HG03432 (cell line): ENCODE results near the gene LSM12.
"Not testable (repeated sequence)": the region's sequence is repeated elsewhere in the genome, so short reads cannot be mapped to it uniquely, and the experiment has no call there.

Experiments
- ATAC-seq: cut with Tn5 transposase; IDR thresholded peaks from one replicate; pipeline ENCODE4 v1.9.1; 2021; ENCODE audit warnings: mild to moderate bottlenecking, moderate library complexity; ENCODE audit not compliant: unreplicated experiment

Gene LSM12

DNA sequence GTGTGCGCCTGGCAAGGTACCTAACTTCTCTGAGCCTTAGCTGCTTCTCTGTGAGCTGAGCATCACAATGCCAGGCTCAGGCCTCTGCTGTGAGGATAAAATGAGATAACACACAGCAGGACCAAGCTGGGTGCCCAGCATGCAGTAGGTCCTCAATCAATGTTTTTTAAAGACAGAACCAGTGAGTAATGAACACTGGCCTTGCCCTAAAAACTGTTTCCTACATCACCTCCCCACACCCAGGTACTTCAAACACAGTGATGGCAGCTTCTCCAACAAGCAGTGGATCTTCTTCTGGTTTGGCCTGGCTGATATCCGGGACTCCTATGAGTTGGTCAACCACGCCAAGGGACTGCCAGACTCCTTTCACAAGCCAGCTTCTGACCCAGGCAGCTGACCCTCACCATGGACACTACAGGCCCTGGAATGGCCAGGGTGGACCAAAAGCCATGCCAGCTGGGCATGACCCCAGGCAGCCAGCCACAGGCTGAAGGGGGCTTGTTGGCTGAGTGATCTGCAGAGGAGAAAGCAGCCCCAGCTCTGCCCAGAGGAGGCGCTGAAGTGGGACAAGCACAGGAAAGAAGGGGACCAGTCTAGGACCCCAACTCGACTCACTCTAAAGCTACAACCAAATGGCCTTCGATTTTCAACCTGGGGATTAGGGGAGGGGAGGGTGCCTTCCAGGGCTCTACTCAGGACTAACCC is 58.1 kb downstream of the LSM12 start:
- no peak for ATAC-seq

DNA sequence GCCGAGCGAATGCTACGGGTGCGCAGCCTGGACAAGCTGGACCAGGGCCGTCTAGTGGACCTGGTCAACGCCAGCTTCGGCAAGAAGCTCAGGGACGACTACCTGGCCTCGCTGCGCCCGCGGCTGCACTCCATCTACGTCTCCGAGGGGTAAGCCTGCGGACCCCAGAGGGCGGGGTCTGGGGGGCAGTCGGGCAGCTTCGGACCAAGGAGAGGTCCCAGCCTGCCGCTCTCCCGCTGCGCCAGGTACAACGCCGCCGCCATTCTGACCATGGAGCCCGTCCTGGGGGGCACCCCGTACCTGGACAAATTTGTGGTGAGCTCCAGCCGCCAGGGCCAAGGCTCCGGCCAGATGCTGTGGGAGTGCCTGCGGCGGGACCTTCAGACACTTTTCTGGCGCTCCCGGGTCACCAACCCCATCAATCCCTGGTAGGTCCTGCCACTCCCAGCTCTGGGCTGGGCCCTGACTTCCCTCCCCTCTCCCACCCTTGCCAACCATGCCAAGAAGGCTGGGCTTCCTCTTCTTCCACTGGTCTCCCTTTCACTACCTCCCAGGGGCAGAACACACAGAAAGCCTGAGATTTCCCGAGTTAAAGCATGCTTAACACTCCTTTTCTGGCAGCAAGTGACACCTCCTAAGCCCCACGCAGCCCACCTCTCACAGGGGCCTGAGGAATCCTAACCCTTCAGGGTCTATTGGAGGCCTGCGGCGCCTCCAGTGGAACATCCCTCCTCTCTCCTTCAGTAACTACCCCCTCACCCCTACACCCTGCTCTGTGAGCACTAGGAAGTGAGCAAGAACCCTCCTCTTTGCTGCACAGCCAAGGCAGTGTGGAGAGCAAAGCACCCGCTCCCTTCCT is 58.9 kb downstream of the LSM12 start:
- no peak for ATAC-seq

DNA sequence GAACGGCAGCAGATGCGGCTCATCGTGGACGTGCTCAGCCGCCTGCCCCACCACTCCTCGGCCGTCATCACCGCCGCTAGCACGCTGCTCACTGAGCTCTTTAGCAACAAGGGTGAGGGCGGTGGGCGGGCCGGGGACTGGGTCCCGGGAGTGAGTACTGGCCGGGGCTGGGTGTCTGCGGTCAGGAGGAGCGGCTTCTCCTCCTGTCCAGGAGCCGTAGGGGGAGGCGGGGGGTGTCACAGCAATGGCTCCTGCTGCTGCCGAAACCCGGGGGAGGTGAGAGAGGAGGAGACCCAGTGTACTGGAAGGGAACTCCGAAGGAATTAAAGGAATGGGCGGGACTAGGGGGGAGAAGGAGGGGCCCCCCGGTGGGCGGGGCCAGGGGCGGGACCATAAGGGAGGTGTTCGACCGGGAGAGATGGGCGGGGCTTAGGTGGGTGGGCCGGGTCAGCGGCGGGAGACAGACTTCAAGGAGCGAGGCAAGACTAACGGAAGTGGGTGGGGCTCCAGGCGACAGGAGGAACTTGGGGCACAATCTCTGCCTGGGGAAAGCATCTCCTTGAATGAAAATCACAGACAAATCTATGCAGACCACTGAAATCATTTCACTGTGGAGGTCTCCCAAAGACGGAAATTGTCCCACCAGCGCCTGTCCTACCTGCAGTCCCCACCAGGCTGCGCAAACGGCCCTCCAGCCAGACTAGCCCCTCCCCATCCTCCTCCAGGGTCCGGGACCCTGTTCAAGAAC is 59.7 kb downstream of the LSM12 start:
- ATAC-seq: peak; percentile 58

DNA sequence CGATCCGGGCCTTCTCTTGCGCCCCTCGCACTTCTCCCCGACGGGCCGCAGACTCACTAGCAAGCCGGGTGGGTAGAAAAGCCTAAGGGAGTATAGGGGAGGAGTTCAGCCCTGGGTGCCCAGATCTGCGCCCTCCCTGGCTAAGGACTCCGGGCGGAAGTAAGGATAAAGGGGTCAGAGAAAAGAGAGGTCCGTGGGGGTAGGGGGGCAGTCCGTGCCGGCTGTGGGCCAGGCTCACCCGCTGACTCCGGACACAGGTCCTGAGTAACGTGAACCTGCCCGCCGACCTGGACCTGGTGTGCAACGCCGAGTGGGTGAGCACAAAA is 60.2 kb downstream of the LSM12 start:
- ATAC-seq: no peak

DNA sequence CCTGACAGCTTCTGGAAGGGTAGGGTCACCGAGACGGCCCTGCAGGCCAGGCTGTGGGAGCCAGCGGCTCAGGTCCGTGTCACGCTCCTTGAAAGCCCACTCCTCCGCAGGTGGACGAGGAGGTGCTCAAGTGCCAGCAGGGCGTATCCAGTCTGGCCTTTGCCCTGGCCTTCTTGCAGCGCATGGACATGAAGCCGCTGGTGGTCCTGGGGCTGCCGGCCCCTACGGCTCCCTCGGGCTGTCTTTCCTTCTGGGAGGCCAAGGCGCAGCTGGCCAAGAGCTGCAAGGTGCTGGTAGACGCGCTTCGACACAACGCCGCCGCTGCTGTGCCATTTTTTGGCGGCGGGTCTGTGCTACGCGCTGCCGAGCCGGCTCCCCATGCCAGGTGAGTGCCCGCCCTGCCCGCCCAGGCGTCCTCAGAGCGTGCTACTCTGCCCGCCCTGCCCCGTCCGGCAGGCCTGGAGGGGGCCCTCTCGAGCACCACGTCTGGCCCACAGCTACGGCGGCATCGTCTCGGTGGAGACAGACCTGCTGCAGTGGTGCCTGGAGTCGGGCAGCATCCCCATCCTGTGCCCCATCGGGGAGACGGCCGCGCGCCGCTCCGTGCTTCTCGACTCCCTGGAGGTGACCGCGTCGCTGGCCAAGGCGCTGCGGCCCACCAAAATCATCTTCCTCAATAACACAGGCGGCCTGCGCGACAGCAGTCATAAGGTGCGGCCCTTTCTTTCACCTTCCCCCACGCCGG is 60.8 kb downstream of the LSM12 start:
- ATAC-seq: no peak

DNA sequence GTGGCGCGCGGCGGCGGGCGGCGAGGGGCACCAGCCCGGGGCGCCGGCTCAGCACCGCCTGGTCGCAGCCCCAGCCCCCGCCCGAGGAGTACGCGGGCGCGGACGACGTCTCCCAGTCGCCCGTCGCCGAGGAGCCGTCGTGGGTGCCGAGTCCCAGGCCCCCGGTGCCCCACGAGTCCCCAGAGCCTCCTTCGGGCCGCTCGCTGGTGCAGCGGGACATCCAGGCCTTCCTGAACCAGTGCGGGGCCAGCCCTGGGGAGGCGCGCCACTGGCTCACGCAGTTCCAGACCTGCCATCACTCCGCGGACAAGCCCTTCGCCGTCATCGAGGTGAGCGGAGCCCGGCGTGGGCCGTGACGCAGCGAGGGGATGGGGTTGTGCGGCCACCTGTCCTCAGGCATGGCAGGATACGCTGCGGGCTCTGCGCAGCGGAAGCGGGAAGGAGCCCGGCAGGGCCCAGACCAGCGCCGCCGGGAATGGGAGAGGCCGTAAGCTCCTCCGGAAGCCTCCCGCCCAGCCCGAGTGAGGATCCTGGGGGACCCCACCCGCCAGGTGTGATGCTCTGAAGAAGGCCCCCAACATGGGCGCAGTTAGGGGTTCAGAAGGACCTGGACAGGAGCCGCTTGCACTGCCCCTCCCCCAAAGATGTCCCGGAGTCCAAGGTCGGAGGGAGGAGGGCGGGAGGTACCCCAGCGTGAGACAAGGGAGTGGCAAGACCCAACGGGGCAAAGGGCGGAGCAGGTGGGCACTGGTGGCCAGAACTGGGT is 61.5 kb downstream of the LSM12 start:
- ATAC-seq: no peak

DNA sequence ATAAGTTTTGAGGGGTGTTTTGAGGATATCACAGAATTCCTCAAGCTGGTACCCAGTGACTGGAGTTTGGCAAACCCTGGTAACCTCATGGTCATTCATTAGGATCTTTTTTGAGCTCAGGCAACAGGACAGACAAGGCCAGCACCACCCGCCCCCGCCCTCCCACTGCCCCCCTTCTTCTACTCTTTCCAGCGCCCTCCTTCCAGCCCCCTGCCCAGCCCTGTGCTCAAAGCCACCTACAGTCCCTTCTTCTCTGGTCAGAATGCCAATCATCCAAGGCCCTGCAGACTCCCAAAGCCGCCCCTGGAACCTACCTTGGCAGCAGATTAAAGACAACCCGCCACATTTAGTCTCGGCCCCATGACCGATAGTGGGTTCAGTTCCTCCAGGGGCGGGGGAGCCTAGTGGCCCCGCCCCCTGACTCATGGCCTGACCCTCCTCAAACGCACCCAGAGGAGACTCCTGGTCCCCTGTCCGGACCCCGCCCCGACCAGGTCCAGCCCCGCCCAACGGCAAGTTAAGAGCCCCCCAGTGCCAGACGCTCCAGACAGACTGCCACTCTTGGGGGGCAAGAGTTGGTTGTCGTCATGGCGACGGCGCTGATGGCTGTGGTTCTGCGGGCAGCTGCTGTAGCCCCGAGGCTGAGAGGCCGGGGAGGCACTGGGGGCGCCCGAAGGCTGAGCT is 62.3 kb downstream of the LSM12 start, which contains the start of gene NAGS:
Gene NAGS, plus strand, starts transcription at position 546 of the 684 bp plus-strand sequence. Its CDS starts 42 bp downstream, at position 588.
- no peak for ATAC-seq

DNA sequence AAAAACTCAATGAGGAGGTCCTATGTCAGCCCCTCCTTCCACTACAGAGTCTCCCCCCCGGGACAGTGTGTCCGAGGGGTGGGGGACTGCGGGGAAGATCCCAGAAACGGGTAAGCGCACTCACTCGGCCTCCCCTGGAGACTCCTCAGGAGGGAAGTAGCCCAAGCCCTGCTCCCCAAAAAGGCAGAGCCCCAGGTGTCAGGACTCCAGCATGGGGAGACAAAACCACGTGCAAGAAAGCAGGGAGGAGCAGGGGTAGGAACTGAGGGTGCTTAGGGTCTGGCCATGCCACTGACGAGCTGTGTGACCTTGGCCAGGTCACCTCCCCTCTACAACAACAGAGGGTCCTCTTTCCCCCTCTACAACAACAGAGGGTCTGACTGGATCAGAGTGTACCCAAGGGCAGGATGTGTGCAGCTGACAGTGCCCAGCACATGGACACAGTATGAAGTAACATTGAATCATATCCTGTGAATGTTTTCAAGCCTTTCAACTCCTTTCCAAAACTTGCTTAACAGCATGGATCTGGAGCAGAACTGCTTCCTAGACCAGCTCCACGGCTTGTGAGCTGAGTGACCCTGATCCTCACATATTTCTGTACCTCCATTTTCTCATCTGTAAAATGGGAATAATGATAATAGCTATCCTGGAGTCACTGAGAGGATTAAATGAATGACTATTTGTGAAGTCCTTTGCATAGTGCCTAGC is 64.2 kb downstream of the LSM12 start:
- ATAC-seq: no peak

DNA sequence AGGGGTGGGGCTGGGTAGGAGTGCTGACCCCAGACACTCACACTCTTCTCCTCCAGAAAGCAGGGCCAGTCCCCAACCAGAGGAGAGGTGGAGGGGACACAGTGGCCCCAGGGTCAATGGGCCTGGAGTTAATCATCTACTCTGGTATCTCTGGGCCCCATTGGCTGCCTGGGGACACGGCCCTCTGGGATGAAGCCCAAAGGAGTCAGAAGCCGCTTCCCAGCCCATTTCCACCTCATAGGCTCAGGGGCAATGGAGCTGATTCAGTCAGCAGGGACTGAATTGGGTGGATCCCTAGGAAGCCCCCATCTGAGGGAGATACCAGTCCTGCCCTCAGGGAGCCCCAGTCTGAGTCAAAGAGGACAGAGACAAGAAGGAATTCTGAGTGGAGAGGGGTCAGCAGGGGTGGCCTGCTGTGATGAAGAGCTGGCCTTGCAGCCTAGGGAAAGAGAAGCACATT is 65.0 kb downstream of the LSM12 start:
- ATAC-seq: no peak

DNA sequence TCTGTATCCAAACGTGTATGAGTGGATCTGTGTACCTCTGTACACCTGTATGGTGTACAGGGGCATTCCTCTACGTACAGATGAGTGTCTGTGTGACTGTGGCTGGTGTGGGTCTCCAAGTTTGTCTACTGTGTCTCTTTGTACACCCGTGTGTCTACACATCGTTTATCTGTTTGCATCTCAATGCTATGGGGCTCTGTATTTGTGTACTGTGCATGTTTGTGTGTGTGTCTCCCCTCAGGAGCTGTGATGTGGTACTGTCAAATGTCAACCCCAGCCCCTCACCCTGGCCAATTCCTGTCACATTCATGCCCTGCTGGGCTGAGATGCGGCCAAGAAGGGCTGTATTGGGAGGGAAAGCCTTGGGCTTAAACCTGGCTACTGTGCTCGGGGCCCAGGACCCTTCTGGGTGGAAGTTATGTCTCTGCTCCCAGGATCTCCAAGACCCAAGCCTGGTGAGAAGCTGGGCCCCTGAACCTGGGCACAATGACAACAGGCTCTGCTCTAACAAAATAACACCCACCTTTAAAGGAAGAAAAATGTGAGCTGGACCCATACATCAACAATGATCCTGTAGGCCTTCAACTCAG is 65.5 kb downstream of the LSM12 start:
- ATAC-seq: no peak

DNA sequence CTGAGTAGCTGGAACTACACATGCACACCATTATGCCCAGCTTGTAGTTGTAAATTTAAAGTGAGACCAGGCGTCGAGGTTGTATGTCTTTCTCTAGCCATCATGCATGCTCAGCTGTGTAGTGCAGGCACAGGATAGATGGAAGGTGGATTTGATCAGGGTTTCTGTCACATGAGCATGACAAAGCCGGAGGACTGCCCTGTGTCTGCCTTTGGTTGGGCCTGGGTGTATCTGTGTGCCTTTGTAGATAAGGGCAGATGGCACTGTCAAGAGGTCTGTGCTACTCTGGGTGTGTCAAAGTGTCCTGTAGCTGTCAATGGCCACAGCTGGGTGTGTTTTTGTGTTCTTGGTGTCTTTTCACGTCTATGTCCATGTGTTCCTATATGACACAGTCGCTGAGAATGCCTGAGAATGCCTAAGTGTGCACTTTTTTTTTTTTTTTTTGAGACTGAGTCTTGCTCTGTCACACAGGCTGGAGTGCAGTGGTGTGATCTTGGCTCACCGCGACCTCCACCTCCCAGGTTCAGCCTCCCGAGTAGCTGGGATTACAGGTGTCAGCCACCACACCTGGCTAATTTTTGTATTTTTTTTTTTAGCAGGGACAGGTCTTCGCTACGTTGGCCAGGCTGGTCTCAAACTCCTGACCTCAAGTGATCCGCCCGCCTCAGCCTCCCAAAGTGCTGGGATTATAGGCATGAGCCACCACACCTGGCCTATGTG is 66.2 kb downstream of the LSM12 start:
- ATAC-seq: no peak

DNA sequence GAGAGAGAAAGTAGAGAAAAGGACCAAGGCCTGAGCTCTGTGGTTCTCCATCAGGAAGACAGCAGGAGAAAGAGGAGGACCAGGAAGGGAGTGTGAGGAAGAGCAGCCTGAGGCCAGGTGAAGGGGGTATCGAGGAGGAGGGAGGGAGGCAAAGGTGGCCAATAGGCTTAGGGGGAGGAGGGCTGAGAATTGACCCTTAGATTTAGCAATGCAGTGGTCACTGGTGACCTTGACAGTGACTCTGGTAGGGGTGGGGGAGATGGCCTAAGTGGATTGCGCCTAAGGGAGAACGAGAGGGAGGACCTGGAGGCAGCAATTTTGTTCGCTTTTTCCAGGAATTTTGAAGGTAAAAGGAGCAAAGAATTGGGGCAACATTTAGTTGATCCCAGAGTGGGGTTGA is 67.4 kb downstream of the LSM12 start:
- ATAC-seq: no peak

DNA sequence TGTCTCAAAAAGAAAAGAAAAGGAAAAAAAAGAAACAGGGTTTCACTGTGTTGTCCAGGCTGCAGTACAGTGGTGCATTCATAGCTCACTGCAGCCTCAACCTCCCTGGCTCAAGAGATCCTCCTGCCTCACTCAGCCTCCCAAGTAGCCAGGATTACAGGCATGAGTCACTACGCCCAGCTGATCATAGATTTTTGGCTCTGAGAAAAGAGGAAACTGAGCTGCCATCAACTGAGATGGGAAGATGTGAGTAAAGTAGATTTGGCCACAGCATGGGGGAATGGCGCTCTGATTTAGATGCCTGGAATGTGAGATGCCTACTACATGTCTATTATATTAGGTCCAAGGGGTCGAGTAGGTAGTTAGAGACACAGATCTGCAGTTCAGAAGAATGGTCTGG is 67.9 kb downstream of the LSM12 start:
- ATAC-seq: no peak

DNA sequence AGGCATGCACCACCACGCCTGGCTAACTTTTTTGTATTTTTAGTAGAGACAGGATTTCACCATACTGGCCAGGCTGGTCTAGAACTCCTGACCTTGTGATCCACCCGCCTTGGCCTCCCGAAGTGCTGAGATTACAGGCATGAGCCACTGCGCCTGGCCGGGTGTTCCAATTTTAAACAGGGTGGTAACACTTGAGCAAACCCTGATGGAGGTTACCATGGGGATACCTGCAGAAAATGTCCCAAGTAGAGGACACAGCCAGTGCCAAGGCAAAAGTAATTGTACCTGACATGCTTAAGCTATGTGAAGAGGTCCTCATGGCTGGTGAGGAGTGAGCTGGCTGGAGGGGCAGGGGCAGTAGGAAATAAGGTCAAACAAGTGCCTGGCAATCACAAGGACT is 69.3 kb downstream of the LSM12 start:
- not testable (repeated sequence) for ATAC-seq

DNA sequence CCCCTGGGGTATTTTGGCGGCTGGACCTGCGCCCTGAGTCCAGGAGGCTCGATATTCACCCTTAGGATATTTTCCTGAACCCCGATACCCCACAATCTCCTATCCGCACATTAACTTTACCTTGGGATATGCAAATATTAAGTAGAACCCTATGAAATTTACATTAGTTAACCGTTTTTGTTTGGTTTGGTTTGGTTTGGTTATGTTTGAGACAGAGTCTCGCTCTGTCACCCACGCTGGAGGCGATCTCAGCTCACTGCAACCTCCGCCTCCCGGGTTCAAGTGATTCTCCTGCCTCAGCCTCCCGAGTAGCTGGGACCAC is 71.4 kb downstream of the LSM12 start:
- no peak for ATAC-seq

DNA sequence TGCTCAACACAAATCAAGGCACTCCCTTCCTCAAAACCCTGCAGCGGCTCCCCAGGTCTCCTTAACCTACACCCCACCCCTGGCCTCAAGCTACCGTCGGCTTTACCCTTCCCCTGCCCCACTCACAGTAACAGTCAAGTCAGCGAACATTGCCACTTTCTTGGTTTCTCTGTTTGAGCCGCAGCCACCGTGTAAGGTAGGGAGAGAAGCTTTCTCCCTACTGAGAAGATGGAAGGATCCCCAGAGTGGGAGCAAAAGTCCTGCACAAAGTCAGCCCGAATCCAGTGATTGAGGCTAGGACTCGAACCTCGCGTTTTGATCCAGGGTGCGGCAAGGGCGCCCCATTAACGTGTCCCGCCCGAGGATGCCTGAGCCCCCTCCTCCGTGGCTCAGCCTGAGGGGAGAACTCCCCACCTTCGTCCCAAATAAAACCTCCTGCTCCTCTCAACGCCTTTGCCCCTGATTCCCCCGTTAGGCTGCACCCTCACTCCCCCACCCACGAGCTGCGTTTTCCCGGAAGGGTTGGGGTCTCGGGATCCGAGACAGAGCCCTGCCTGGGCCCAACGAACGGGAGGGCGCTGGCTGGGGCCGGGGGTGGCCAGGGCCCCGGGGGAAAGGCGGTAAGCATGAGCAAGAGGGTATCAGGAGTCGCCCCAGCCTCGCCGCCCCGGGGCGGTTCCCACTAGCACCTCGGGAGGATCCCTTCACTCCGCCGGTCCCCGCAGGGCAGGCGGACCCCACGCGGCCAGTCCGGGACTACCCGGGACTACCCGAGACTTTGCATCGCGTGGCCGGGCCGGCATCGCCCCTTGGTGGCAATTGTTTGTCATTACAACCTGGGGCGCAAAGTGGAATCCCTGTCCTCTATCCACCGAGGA is 72.0 kb downstream of the LSM12 start:
- no peak for ATAC-seq

DNA sequence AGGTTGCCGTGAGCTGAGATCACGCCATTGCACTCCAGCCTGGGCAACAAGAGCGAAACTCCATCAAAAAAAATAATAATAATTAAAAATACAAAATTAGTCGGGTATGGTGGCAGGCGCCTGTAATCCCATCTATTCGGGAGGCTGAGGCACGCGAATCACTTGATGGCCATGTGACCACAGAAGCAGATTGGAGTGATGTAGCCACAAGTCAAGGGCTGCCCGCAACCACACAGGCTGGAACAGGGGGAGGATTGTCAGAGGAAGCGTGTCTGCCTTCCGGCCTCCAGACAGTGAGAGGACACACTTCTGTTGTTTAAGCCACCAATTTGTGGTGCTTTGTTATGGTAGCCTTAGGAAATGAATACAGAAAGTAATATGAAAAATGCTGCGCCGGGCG is 73.8 kb downstream of the LSM12 start:
- no peak for ATAC-seq
